ENCODE data around the gene NIPA2.

NIPA2 gene

GRCh38 chr15:22887157-22887951 is 48.9 kb downstream of the NIPA2 start:
- H3K9me3 ChIP-seq (ENCODE audit: control insufficient read depth, insufficient read depth, low read depth, low read length) = no peaks in the 10 kb centered on the region
- no peak overlapping the region for H3K4me3 ChIP-seq (ENCODE audit: low read depth, low read length)
- no peak for TF ChIP-seq ZNF114 (tag by site-specific recombination; IDR thresholded peaks at IDR 0.05)
- TF ChIP-seq, protein P1, sequence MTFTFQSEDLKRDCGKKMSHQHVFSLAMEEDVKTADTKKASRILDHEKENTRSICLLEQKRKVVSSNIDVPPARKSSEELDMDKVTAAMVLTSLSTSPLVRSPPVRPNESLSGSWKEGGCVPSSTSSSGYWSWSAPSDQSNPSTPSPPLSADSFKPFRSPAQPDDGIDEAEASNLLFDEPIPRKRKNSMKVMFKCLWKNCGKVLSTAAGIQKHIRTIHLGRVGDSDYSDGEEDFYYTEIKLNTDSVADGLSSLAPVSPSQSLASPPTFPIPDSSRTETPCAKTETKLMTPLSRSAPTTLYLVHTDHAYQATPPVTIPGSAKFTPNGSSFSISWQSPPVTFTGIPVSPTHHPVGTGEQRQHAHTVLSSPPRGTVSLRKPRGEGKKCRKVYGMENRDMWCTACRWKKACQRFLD (tag by site-specific recombination; IDR thresholded peaks at IDR 0.05) = no peak
- TF ChIP-seq ZNF362 (tag by site-specific recombination; IDR thresholded peaks at IDR 0.05) = no peak
- TF ChIP-seq ZSCAN16 (tag by site-specific recombination; IDR thresholded peaks at IDR 0.05) = no peak
- no peak for TF ChIP-seq ZNF175 (tag by site-specific recombination; IDR thresholded peaks at IDR 0.05)
- TF ChIP-seq ZNF623 (tag by site-specific recombination; IDR thresholded peaks at IDR 0.05) = no peak
- TF ChIP-seq, protein P2, sequence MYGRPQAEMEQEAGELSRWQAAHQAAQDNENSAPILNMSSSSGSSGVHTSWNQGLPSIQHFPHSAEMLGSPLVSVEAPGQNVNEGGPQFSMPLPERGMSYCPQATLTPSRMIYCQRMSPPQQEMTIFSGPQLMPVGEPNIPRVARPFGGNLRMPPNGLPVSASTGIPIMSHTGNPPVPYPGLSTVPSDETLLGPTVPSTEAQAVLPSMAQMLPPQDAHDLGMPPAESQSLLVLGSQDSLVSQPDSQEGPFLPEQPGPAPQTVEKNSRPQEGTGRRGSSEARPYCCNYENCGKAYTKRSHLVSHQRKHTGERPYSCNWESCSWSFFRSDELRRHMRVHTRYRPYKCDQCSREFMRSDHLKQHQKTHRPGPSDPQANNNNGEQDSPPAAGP (tag by site-specific recombination; IDR thresholded peaks at IDR 0.05) = no peak
- no peak for TF ChIP-seq ZNF221 (tag by site-specific recombination; IDR thresholded peaks at IDR 0.05; ENCODE audit: borderline replicate concordance)
- no peak for TF ChIP-seq ZNF530 (tag by site-specific recombination; IDR thresholded peaks at IDR 0.05; ENCODE audit: low read depth)
- no peak for TF ChIP-seq ZNF266 (tag by site-specific recombination; IDR thresholded peaks at IDR 0.05; ENCODE audit: low read depth)
- no peak overlapping the region for H3K27ac ChIP-seq (ENCODE audit: extremely low read depth, low read depth, low read length)
- peaks cover 0 to 17% of the 10 kb centered on the region in 2 experiments; a peak in 1 of 3 replicates for H3K36me3 ChIP-seq (ENCODE audit: control insufficient read depth in 2 of 2, insufficient read depth in 1 of 2, low read length in 2 of 2)
- ChIA-PET POLR2A (no interaction called here), CTCF (interaction anchor here (0.7 kb wide), 1 partner anchor 1117 kb away, joined by 3 read pairs; no protein-coding TSS in a partner anchor)
- no peaks in the 10 kb centered on the region for H3K4me1 ChIP-seq (ENCODE audit: control insufficient read depth, insufficient read depth, low read length)

DNA sequence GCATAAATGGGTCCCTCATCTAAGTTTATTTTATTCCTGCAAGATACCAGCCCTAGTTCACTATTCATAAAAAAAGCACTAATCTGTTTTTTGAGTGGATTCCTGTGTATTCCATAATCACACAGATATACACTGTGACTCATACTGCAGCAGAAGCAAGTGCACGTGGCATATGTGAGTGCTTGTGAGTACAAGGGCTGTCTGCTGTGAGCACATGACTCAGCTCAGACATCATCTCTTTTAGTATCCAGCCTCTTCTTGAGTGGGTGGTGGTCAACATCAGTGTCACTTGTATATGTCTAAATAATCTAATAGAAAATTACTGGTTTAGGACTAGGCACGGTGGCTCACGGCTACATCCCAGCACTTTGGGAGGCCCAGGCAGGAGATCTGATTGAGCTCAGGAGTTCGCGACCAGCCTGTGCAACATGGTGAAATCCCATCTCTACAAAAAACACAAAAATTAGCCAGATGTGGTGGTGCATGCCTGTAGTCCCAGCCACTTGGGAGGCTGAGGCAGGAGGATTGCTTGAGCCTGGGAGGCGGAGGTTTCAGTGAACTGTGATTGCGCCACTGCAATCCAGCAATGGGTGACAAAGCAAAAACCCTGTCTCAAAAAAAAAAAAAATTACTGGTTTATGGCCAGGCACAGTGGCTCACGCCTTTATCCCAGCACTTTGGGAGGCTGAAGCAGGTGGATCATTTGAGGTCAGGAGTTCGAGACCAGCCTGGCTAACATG is 49.8 kb downstream of the NIPA2 start:
- TF ChIP-seq ZBTB21 (tag by site-specific recombination; IDR thresholded peaks at IDR 0.05) (peak; percentile 38; the same call in 1 of the 2 replicates), GLIS1 (tag by site-specific recombination; IDR thresholded peaks at IDR 0.05) (no peak), FEZF1 (tag by site-specific recombination; IDR thresholded peaks at IDR 0.05) (no peak), SP7 (tag by site-specific recombination; IDR thresholded peaks at IDR 0.05) (peak; percentile 52), ZNF362 (tag by site-specific recombination; IDR thresholded peaks at IDR 0.05) (peak; percentile 40; the same call in 1 of the 2 replicates), ZNF658 (tag by site-specific recombination; IDR thresholded peaks at IDR 0.05) (no peak), ZNF629 (tag by site-specific recombination; IDR thresholded peaks at IDR 0.05) (peak; percentile 74), ZNF155 (tag by site-specific recombination; IDR thresholded peaks at IDR 0.05) (no peak), ZNF366 (tag by site-specific recombination; conservative IDR thresholded peaks at IDR 0.05) (peak; percentile 46)
- Histone ChIP-seq H3K4me3 (ENCODE audit: low read depth, low read length) (no peak overlapping the region), H3K4me1 (ENCODE audit: control insufficient read depth, insufficient read depth, low read length) (no peaks in the 10 kb centered on the region), H3K27ac (ENCODE audit: extremely low read depth, low read depth, low read length) (no peak overlapping the region), H3K36me3 (ENCODE audit: control insufficient read depth in 2 of 2, insufficient read depth in 1 of 2, low read length in 2 of 2) (peaks cover 0 to 18% of the 10 kb centered on the region in 2 experiments; a peak in 1 of 3 replicates), H3K9me3 (ENCODE audit: control insufficient read depth, insufficient read depth, low read depth, low read length) (no peaks in the 10 kb centered on the region)
- POLR2A ChIA-PET = no interaction called here
- CTCF ChIA-PET = interaction anchor here (0.7 kb wide), 1 partner anchor 1117 kb away, joined by 3 read pairs; no protein-coding TSS in a partner anchor
